Fibroblast of peridontal ligament (primary cell): ENCODE data around the gene MGAT3.
"Not testable (repeated sequence)": the region's sequence is repeated elsewhere in the genome, so short reads cannot be mapped to it uniquely, and the experiment has no call there.

Experiments used
- DNase-seq: peaks from one replicate; pipeline ENCODE4 v3.0.0-alpha.2; 2010; ENCODE audit errors: extremely low read depth

MGAT3 gene, protein sequence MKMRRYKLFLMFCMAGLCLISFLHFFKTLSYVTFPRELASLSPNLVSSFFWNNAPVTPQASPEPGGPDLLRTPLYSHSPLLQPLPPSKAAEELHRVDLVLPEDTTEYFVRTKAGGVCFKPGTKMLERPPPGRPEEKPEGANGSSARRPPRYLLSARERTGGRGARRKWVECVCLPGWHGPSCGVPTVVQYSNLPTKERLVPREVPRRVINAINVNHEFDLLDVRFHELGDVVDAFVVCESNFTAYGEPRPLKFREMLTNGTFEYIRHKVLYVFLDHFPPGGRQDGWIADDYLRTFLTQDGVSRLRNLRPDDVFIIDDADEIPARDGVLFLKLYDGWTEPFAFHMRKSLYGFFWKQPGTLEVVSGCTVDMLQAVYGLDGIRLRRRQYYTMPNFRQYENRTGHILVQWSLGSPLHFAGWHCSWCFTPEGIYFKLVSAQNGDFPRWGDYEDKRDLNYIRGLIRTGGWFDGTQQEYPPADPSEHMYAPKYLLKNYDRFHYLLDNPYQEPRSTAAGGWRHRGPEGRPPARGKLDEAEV

DNA sequence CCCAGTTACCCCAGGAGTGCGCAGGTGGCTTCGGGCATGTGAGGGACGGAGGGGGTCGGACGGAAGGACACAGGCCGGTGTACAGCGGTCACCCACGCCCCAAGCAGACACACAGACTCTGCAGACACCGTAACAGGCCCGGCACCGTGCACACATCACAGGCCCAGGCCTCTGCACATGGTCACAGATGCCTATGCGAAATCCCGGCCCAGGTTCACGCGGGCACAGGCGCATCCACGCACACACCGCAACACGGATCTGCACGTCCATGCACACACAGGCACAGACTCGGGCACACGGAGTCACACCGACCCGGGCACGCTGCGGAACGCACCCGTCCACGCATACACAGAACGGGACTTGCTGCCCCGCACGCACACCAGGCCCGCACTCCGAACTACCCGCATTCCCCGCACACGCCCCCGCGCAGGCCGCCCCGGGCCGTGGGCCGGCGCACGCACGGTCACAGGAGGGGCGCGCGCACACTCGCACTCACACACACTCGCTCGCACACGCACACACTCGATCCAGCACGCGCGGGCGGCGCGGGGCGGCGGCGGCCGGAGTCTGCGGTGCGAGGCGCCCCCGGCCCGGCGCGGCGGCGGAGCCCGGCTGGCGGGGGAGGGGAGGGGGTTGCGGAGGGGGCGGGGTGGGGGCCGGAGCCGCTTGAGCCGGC is at the start of gene MGAT3:
TSS of gene MGAT3 (plus strand) at position 491 of the 676 bp plus-strand sequence. CDS start 30,336 bp downstream, outside the sequence.
- no peak for DNase-seq

DNA sequence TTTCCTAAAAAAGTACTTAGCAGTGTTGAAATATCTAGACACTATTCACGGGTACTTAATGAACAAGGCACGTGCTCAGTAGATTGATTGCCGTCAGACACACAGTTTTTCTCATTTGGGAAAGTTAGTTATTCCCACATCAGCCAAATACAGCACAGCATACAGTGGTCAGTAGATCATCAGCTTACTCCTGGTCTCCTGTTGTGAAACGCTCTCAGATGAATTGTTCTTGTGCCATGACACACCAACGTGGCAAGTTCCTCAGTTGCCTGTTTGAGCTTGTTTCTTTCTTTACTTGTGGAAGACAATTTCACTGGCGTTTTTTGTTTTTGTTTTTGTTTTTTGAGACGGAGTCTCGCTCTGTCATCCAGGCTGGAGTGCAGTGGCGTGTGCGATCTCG is 48.6 kb upstream of the MGAT3 start:
- DNase-seq, result no peak

DNA sequence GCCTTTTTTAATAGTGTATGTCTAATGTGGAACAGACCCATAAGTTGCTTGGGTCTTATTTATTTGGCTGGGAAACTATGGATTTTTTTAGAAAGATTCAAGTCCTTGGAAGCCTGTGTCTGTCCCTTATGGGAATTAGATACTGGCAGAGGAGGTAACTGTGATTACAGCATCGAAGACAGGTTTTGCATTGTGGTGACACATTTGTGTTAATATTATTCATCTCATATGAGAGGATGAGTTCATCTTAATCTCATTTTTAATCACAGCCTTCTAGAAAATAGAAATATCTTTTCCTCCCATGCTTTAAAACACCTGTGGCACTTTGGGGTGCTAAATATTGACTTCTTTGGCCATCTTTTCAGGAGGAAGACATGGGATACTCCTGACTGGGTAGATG is 48.0 kb upstream of the MGAT3 start:
- no peak for DNase-seq

DNA sequence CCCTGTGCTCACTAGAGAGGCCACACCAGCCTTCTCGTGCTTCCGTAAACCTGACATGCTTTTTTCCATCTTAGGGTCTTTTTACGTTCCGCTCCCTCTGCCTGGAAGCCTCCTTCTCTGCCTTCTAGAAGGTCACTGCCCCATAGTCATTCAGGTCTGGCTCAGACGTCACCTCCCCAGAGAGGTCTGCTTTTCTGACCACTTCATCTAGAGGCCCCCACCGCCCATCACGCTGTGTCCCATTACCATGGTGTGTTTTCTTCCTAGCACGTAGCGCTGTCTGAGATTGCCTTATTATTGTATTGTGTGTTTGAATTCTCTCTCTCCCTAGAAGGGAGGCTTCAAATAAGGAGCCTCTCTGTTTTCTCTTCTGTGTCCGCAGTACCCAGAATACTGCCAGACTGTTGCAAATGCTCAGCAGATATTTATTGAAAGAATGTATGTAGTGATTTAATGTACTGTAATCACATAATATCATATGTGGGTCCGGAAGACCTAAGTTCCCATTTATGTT is 47.2 kb upstream of the MGAT3 start:
- no peak for DNase-seq

DNA sequence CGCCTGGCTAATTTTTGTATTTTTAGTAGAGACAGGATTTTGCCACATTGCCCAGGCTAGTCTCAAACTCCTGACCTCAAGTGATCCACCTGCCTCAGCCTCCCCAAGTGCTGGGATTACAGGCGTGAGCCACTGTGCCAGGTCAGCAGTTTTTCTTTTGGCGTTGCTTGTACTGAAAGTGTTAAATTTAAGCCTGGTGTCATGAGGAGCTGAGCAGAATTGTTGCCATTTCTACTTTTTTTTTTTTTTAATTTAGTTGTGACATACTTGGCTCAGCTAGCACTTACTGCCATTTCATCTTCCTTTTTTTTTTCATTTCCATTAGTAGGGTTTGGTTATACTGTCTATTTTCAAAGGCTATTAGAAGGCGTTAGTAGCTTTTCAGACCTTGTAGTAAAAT is 46.5 kb upstream of the MGAT3 start:
- DNase-seq, result no peak

DNA sequence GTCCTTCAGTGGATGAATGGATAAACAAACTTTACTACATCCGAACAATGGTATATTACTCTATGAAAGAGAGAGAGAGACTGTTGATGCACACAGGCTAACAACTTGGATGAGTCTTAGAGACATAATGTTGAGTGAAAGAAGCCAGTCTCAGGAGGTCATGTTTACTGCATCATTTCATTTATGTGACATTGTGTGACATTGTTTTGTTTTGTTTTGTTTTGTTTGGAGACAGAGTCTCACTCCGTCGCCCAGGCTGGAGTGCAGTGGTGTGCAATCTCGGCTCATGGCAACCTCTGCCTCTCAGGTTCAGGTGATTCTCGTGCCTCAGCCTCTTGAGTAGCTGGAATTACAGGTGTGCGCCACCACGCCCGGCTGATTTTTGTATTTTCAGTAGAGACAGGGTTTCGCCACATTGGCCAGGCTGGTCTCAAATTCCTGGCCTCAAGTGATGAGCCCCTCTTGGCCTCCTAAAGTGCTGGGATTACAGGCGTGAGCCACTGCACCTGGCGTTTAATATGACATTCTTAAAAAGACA is 44.9 kb upstream of the MGAT3 start:
- DNase-seq, result not testable (repeated sequence)

DNA sequence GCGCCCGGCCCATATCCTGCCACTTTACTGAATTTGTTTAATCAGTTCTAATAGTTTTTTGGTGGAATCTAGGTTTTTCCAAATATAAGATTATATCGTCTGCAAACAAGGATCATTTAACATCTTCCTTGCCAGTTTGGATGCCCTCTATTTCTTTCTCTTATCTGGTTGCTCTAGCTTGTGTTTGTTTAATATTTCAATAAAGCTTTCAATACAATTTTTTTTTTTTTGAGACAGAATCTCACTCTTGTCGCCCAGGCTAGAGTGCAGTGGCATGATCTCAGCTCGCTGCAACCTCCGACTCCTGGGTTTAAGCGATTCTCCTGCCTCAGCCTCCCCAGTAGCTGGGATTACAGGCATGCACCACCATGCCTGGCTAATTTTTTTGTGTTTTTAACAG is 43.6 kb upstream of the MGAT3 start:
- DNase-seq, result not testable (repeated sequence)

DNA sequence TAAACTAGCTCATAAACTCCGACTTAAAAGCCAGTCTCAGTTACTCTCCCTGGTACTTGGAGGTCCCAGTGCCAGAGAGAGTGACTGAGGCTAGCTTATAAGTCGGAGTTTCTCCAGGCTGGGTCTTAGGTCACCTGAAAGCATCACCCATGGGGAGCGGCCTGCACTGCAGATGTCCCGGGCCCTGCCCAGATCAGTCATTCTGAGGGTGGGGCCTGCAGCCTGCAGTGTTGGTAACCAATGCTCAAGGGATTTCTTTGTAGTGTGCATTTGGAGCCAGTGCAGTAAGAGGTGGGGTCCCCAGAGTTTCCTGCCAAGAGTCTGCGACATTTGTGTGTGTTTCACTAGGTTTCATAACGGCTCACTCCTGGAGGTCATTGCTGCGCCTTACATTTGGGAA is 42.4 kb upstream of the MGAT3 start:
- no peak for DNase-seq

DNA sequence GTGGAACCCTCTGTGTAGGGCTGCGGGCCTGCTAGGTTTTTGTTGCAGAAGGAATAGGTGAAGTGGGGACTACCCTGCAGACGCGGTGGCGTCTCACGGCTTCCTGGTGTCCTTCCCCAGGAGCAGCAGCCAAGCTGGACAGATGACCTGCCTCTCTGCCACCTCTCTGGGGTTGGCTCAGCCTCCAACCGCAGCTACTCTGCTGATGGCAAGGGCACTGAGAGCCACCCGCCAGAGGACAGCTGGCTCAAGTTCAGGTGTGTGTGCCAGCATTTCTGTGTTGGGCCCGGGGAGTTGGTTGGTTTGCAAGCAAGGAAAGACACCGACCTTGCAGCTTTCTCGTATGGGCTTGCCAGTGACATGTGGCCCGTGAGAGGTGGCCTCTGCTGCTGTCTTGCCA is 41.9 kb upstream of the MGAT3 start:
- no peak for DNase-seq

DNA sequence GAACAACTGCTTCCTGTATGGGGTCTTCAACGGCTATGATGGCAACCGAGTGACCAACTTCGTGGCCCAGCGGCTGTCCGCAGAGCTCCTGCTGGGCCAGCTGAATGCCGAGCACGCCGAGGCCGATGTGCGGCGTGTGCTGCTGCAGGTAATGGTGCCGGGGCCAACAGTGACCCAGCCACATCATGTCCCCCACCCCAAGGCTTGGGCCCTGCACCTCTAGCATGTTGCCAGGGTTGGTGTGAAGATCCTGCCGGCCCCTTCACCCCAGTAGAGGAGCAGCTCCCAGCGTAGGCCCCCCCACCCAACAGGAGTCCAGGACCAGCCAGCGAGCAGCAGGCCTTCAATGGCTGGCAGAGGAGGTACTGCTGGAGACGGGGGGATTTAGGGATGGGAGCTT is 41.3 kb upstream of the MGAT3 start:
- no peak for DNase-seq

DNA sequence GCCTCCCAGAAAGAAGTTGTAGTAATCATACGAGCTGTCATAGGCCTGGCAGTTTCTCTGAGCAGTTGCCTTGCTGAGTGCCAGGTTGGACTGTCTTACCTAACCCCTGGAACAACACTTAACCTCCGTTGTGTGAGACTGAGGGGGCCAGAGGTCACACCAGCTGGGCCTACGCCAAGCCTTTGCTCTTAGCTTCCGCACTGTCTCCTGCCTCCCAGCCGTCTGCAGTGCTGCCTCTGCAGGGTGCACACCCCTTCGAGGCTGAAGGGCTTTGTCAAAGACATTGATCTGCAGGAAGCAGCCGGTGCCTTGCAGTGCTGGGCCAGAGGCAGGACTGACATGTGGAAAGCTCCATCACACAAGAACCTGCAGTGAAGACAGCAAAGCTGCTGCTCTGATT is 40.5 kb upstream of the MGAT3 start:
- DNase-seq, result no peak

DNA sequence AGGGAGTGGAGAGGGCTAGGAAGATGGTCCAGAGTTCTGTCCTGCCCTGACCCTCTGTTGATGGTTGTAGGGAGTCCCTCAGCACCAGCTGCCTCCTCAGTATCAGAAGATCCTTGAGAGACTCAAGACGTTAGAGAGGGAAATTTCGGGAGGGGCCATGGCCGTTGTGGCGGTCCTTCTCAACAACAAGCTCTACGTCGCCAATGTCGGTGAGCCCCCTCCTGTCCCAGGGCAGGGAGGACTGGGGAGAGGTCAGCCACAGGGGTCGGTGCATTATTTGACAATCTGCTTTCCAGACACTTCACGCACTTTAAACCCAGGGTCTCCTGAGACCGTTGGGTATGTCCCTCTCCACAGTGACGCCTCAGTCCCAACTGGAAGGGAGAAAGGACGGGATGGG is 39.2 kb upstream of the MGAT3 start:
- no peak for DNase-seq

DNA sequence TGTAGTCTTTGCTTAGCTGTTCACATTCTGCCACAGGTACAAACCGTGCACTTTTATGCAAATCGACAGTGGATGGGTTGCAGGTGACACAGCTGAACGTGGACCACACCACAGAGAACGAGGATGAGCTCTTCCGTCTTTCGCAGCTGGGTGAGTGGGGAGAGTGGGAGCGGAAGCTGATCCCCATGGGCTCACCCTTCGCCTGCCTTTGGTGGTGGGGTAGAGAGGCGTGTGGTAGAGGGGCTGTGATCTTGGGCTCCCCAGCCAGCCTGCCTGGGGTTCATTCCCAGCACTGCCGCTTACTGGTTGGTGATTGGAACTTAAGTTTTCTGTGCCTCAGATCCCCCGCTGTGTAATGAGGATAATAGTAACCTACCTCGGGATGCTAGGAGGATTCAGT is 38.1 kb upstream of the MGAT3 start:
- DNase-seq, result no peak

DNA sequence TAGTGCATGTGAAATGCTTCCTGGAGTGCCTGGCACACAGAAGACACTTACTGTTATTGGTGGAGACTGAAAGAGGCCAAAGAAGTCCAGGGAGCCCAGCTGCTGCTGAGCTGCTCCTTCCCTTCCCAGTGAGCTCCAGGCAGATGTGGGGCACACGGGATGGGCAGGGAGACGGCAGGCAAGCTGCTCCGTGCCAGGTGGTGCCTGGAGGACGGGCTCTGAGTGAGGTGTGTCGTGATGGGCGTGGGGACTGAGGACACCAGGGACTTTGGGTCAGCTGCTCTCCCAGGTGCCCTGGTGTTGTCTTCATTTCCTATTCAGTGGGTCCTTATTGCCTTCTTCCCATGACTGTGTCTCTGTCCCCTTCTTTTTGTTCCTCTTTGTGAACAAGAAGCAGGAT is 37.7 kb upstream of the MGAT3 start:
- DNase-seq, result no peak

DNA sequence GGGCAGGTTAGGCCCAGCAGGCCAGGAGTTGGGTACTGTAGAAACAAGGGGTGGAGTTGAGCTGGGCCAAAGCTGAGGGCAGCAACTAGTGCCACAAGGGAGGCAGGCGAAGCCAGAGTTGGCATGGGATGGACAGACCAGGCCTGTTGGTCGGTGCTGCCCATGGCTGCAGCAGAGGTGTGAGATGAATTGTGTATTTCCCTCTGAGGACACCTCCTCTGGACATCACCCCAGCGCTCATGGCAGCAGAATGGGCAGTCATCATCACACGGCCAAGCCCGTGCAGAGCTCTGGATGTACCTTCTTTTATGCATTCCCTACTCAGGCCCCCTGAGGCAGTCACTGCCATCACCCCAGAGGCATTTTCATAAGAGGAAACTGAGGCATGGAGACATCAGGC is 36.9 kb upstream of the MGAT3 start:
- no peak for DNase-seq

DNA sequence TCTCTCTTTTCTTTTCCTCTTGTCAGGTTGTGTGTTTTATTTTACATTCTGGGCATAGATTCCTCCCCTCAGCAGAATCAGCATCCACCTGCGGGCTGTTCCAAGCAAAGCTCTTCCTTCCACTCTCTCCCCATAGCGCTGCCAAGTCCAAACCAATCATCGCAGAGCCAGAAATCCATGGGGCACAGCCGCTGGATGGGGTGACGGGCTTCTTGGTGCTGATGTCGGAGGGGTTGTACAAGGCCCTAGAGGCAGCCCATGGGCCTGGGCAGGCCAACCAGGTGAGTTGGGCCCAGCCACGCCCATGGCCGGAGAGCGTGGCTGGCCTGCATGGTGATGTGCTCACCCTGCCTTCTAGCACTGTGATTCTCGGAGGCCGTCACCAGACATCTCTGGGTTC is 35.1 kb upstream of the MGAT3 start:
- DNase-seq, result no peak

DNA sequence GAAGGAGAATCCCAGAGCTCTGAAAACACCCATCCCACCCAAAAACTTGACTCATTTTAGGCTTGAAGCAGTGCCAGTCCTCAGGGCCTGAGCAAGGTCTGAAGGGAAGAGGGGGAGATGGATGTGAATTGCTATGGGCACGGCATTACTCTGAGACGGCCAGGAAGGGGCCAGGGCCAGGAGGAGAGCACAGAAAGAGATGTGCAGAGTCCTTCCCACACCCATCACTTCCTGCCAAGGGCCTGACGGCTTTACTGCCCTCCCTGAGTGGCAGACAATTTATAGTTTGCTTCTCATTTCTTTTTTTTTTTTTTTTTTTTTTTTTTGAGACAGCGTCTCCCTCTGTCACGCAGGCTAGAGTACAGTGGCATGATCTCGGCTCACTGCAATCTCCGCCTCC is 34.7 kb upstream of the MGAT3 start:
- DNase-seq, result no peak

DNA sequence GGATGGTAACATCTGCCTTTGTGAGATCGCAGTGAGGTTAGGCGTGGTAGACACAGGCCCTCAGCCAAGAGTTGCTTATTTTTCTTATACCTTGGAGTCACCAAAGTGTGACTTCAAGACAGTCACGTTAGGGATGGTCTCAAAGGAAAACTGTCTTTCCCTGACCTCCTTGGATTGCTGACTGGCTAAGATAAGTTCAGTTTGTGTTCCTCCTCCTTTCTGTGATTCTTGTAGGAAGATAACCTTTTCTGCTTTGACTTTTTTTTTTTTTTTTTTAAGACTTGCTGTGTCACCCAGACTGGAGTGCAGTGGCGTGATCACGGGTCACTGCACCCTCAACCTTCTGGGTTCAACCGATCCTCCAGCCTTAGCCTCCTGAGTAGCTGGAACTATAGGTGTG is 34.1 kb upstream of the MGAT3 start:
- DNase-seq, result no peak

DNA sequence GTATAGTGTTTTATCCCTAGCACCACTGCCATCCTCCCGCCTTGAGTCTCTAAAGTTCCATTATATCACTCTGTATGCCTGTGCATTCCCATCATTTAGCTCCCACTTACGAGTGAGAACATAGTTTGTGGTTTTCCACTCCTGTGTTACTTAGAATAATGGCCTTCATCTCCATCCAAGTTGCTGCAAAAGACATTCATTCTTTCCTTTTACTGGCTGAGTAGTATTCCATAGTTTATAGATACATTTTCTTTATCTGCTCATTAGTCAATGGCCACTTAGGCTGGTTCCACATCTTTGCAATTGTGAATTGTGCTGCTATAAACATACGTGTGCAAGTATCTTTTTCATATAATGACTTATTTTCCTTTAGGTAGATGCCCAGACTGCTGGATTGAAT is 32.8 kb upstream of the MGAT3 start:
- no peak for DNase-seq

DNA sequence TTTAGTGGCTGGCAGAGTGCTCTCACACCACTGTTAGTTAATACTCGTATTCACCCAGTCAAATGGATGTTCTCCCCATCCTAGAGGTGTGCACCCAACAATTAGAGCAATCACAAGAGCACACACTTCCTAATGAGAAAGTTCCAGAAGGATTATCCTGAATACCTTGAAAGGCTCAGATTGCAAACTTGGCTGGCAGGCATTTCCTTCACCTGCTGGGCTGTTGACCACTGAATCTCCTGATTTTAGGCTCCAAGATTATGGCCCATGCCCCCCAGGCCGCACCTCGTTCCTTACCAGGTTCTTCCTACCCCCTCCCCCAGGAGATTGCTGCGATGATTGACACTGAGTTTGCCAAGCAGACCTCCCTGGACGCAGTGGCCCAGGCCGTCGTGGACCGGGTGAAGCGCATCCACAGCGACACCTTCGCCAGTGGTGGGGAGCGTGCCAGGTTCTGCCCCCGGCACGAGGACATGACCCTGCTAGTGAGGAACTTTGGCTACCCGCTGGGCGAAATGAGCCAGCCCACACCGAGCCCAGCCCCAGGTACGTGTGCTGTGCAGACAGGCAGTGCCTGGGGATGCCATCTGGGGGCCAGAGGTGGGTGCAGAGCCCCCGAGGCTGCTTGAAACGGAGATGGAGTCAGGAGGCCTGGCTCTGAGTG is 30.3 kb upstream of the MGAT3 start:
- no peak for DNase-seq

DNA sequence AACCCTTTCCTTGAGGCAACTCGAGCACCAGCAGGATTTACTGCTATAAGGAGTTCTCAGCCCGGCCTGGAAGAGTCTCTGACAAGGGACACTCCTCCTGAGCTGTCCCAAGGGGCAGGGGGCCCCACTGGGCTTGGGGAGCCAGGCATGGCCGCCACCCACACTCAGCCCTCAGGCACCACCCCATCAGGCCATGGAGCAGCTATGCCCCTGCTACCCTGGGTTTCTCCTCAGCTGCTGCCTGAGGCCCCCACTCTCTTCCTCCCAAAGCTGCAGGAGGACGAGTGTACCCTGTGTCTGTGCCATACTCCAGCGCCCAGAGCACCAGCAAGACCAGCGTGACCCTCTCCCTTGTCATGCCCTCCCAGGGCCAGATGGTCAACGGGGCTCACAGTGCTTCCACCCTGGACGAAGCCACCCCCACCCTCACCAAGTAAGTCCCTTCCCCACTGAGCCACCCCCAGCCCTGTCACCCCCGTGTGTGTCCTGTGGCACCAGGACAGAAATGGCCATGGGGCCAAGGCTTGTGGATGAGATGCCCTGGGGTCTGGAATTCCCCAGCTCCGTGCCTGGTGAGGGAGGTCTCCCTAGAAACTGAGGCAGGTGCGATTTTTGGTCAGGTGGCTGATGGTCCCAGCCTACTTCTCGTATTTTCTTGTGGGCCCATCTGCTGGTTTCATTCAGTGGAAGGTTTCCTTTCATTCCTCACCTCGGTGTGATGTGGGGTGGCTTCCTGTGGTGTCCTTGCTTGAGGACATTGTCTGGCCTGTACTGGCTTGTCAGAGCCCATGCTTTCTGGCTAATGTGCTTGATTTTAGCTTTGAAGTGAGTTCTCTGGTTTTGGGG is 28.8 kb upstream of the MGAT3 start:
- no peak for DNase-seq
